IMR-90 (cell line): ENCODE data around the gene SYS1. TPM values are rescaled to one million over a fixed set of nuclear protein-coding genes. Genes with fewer than 3 reads are reported as not detected.

Source experiments
- ATAC-seq: fragments of 200-7000 bp; cut with Tn5 transposase; 2 replicates; pipeline ENCODE4 v1.9.1; 2020; ENCODE audit warnings: low read depth, mild to moderate bottlenecking, moderate library complexity
- BruUV-seq: library from RNA; stranded (reverse); fragments of 400-500 nt; replicated peaks from 2 replicates; lab custom pipeline; 2021; lab: Mats Ljungman, UMichigan
- CTCF ChIA-PET: fragments of 300-600 bp; formaldehyde crosslinking; extraction: SDS; loops from one replicate; lab custom pipeline; 2021; ENCODE audit warnings: antibody characterized with exemption; lab: Yijun Ruan, JAX
- POLR2A ChIA-PET: fragments of 300-600 bp; sonication (Branson Sonifier 250); formaldehyde crosslinking; loops from one replicate; lab custom pipeline; 2022; ENCODE audit warnings: antibody characterized with exemption; ENCODE audit not compliant: unreplicated experiment; lab: Charles Lee
- DNase-seq: peaks from one replicate; pipeline ENCODE4 v3.0.0; 2013
- H2AFZ ChIP-seq: replicated peaks from 2 replicates; pipeline ENCODE3; 2013; ENCODE audit warnings: low read length, mild to moderate bottlenecking; ENCODE audit not compliant: poor library complexity
- H2AK5ac ChIP-seq: 2 replicates; pipeline ENCODE4 v1.6.1; 2013; ENCODE audit warnings: low read depth, low read length, inconsistent platforms
- H2AK9ac ChIP-seq: replicated peaks from 2 replicates; pipeline ENCODE3; 2013; ENCODE audit warnings: mild to moderate bottlenecking, low read depth, low read length, moderate library complexity; ENCODE audit not compliant: poor library complexity
- H2BK120ac ChIP-seq: 2 replicates; pipeline ENCODE4 v1.6.1; 2013; ENCODE audit warnings: low read depth, low read length, inconsistent platforms
- H2BK15ac ChIP-seq: 3 replicates; pipeline ENCODE4 v1.6.1; 2013; ENCODE audit warnings: low read depth, low read length, inconsistent platforms
- H2BK20ac ChIP-seq: 2 replicates; pipeline ENCODE4 v1.6.1; 2013; ENCODE audit warnings: low read depth, mild to moderate bottlenecking, inconsistent platforms, low read length, moderate library complexity
- H2BK5ac ChIP-seq: 2 replicates; pipeline ENCODE4 v1.6.1; 2013; ENCODE audit warnings: mild to moderate bottlenecking, low read depth, low read length, inconsistent platforms; ENCODE audit not compliant: poor library complexity, severe bottlenecking
- H3K14ac ChIP-seq: replicated peaks from 2 replicates; pipeline ENCODE4 v1.6.1; 2013; ENCODE audit warnings: low read depth, low read length, inconsistent platforms
- H3K18ac ChIP-seq: 2 replicates; pipeline ENCODE4 v1.6.1; 2013; ENCODE audit warnings: low read depth, low read length, control low read depth
- H3K23ac ChIP-seq: 2 replicates; pipeline ENCODE4 v1.6.1; 2013; ENCODE audit warnings: low read depth, low read length, inconsistent platforms
- H3K27ac ChIP-seq: 2 replicates; pipeline ENCODE4 v1.5.1; 2013; ENCODE audit warnings: mild to moderate bottlenecking, control low read depth, low read length; ENCODE audit not compliant: insufficient read depth
- H3K27me3 ChIP-seq: 2 replicates; pipeline ENCODE4 v1.6.1; 2013; ENCODE audit warnings: low read length; ENCODE audit not compliant: control insufficient read depth, insufficient read depth
- H3K36me3 ChIP-seq: 2 replicates; pipeline ENCODE4 v1.6.1; 2013; ENCODE audit warnings: low read length, mixed read lengths; ENCODE audit not compliant: control insufficient read depth, insufficient read depth
- H3K4ac ChIP-seq: 2 replicates; pipeline ENCODE4 v1.6.1; 2013; ENCODE audit warnings: low read depth, low read length, inconsistent platforms
- H3K4me1 ChIP-seq: 2 replicates; pipeline ENCODE4 v1.6.1; 2013; ENCODE audit warnings: low read length, mixed read lengths; ENCODE audit not compliant: control insufficient read depth, insufficient read depth
- H3K4me2 ChIP-seq: 2 replicates; pipeline ENCODE4 v1.6.1; 2013; ENCODE audit warnings: low read depth, mild to moderate bottlenecking, control low read depth, low read length, moderate library complexity
- H3K4me3 ChIP-seq: 2 replicates; pipeline ENCODE4 v1.5.1; 2013; ENCODE audit warnings: low read depth, mild to moderate bottlenecking, control low read depth, low read length, moderate library complexity; ENCODE audit not compliant: insufficient read depth
- H3K56ac ChIP-seq: 2 replicates; pipeline ENCODE4 v1.6.1; 2013; ENCODE audit warnings: low read length, inconsistent platforms; ENCODE audit not compliant: insufficient read depth; ENCODE audit errors: extremely low read depth
- H3K79me1 ChIP-seq, 2 experiments: 2 replicates each; pipeline ENCODE4 v1.6.1; 2013; ENCODE audit warnings: low read length in 2 of 2, inconsistent platforms in 1 of 2, low read depth in 1 of 2
- H3K9ac ChIP-seq: 2 replicates; pipeline ENCODE4 v1.6.1; 2013; ENCODE audit warnings: low read depth, low read length, control low read depth
- H3K9me1 ChIP-seq: 2 replicates; pipeline ENCODE4 v1.6.1; 2013; ENCODE audit warnings: low read length, inconsistent platforms; ENCODE audit not compliant: insufficient read depth
- H3K9me3 ChIP-seq: 2 replicates; pipeline ENCODE4 v1.6.1; 2013; ENCODE audit warnings: low read length; ENCODE audit not compliant: control insufficient read depth, insufficient read depth
- H4K20me1 ChIP-seq: 2 replicates; pipeline ENCODE4 v1.6.1; 2013; ENCODE audit warnings: low read length, inconsistent platforms; ENCODE audit not compliant: insufficient read depth
- H4K5ac ChIP-seq: 2 replicates; pipeline ENCODE4 v1.6.1; 2013; ENCODE audit warnings: mild to moderate bottlenecking, low read depth, low read length, control low read depth
- H4K8ac ChIP-seq, 2 experiments: 2 replicates each; pipeline ENCODE4 v1.6.1; 2013; ENCODE audit warnings: low read depth in 2 of 2, low read length in 2 of 2, control low read depth in 1 of 2, inconsistent platforms in 1 of 2
- H4K91ac ChIP-seq: 2 replicates; pipeline ENCODE4 v1.6.1; 2013; ENCODE audit warnings: low read depth, low read length, inconsistent platforms; ENCODE audit not compliant: insufficient read depth
- BHLHE40 ChIP-seq: fragments of 150-350 bp; IDR thresholded peaks from 2 replicates; pipeline ENCODE4 v1.6.1; 2016; ENCODE audit warnings: mild to moderate bottlenecking, low read depth, low read length
- CEBPB ChIP-seq: IDR thresholded peaks from 2 replicates; pipeline ENCODE4 v1.6.1; 2012; ENCODE audit warnings: low read depth, low read length, improper control_type of control experiment
- CHD1 ChIP-seq: IDR thresholded peaks from 2 replicates; pipeline ENCODE4 v1.6.1; 2012; ENCODE audit warnings: low read depth, low read length, improper control_type of control experiment
- CTCF ChIP-seq: conservative IDR thresholded peaks from 2 replicates; pipeline ENCODE4 v1.5.1; 2012; ENCODE audit warnings: mild to moderate bottlenecking, low read depth, low read length, improper control_type of control experiment
- ELK1 ChIP-seq: fragments of 150-350 bp; IDR thresholded peaks from 2 replicates; pipeline ENCODE4 v1.6.1; 2016; ENCODE audit warnings: low read depth, mild to moderate bottlenecking, low read length, moderate library complexity, borderline replicate concordance
- FOS ChIP-seq: fragments of 150-350 bp; IDR thresholded peaks from 2 replicates; pipeline ENCODE4 v1.6.1; 2016; ENCODE audit warnings: low read depth, low read length
- MAFK ChIP-seq: IDR thresholded peaks from 2 replicates; pipeline ENCODE4 v1.6.1; 2012; ENCODE audit warnings: low read depth, low read length, improper control_type of control experiment
- MAZ ChIP-seq: IDR thresholded peaks from 2 replicates; pipeline ENCODE4 v1.6.1; 2012; ENCODE audit warnings: low read depth, mild to moderate bottlenecking, low read length, improper control_type of control experiment, moderate library complexity, borderline replicate concordance
- MXI1 ChIP-seq: IDR thresholded peaks from 2 replicates; pipeline ENCODE4 v1.6.1; 2012; ENCODE audit warnings: low read depth, mild to moderate bottlenecking, low read length, moderate library complexity, borderline replicate concordance
- NFE2L2 ChIP-seq: fragments of 150-350 bp; IDR thresholded peaks from 2 replicates; pipeline ENCODE4 v1.6.1; 2016; ENCODE audit warnings: low read depth, mild to moderate bottlenecking, low read length
- POLR2A ChIP-seq: IDR thresholded peaks from 2 replicates; pipeline ENCODE4 v1.6.1; 2012; ENCODE audit warnings: mild to moderate bottlenecking, low read depth, low read length
- RAD21 ChIP-seq: IDR thresholded peaks from 2 replicates; pipeline ENCODE4 v1.6.1; 2012; ENCODE audit warnings: low read length, improper control_type of control experiment
- RCOR1 ChIP-seq: IDR thresholded peaks from 2 replicates; pipeline ENCODE4 v1.6.1; 2012; ENCODE audit warnings: mild to moderate bottlenecking, low read length, improper control_type of control experiment; ENCODE audit not compliant: insufficient replicate concordance
- RFX5 ChIP-seq: IDR thresholded peaks from 2 replicates; pipeline ENCODE4 v1.8.0; 2012; ENCODE audit warnings: low read depth, mild to moderate bottlenecking, low read length, moderate library complexity
- SMC3 ChIP-seq: fragments of 150-350 bp; IDR thresholded peaks from 2 replicates; pipeline ENCODE4 v1.6.1; 2016; ENCODE audit warnings: low read depth, mild to moderate bottlenecking, antibody characterized with exemption, low read length, moderate library complexity
- USF2 ChIP-seq: fragments of 150-350 bp; IDR thresholded peaks from 2 replicates; pipeline ENCODE4 v1.6.1; 2017; ENCODE audit warnings: mild to moderate bottlenecking, antibody characterized with exemption, low read length, low read depth
- WGBS, 2 experiments: methylation state at CpG; one replicate each; pipeline versions ENCODE4 v1.1.5 to v1.1.7; 2013; ENCODE audit warnings: missing lambda C conversion rate in 2 of 2; ENCODE audit not compliant: insufficient read length in 1 of 2; ENCODE audit errors: extremely low coverage in 2 of 2; 5-methylcytosine and 5-hydroxymethylcytosine counted together
- dilution Hi-C: fragments of 300-500 bp; cut with HindIII; formaldehyde crosslinking; loops from one replicate; pipeline ENCODE4 v1.14.3; 2018; ENCODE audit warnings: low sequenced_read_pairs; ENCODE audit not compliant: unreplicated experiment
- in situ Hi-C: fragments of 300-500 bp; cut with MboI; formaldehyde crosslinking; loops from 3 replicates; pipeline ENCODE4 v1.14.3; 2019; ENCODE audit warnings: low sequenced_read_pairs, inconsistent platforms, mixed read lengths
- intact Hi-C: fragments of 100-400 bp; cut with micrococcal nuclease; formaldehyde crosslinking; loops from 2 replicates; pipeline ENCODE4 v1.10.0; 2022
- polyA plus RNA-seq, 3 experiments: library from polyadenylated mRNA; depleted of rRNA; stranded (reverse); fragments of >200 nt; gene quantifications; 2 replicates each; pipeline ENCODE4 v1.2.3, GENCODE V29; 2012; ENCODE audit warnings: low replicate concordance in 1 of 3
- total RNA-seq: library from RNA; depleted of rRNA; stranded (reverse); fragments of >200 nt; gene quantifications from 2 replicates; pipeline ENCODE4 v1.2.3, GENCODE V29; 2012

The SYS1 gene
- total and polyA plus RNA-seq, 2 of the 4 experiments (the other 2 are of a cell fraction), result 12.9 to 24.6 TPM

- Histone ChIP-seq H3K4me3 (no peak overlapping the region), H2AK9ac (no peak overlapping the region), H2AK5ac (no peak overlapping the region), H3K4me1 (no peaks in the 10 kb centered on the region), H3K9me3 (no peaks in the 10 kb centered on the region), H2BK15ac (no peak overlapping the region), H3K18ac (no peak overlapping the region), H4K91ac (no peak overlapping the region), H2BK5ac (no peak overlapping the region), H3K23ac (no peak overlapping the region), H3K4ac (no peak overlapping the region), H3K27me3 (peaks cover 28% of the 10 kb centered on the region), H3K56ac (no peak overlapping the region), H3K9me1 (no peaks in the 10 kb centered on the region), H2AFZ (no peak overlapping the region), H3K14ac (no peak overlapping the region), H3K4me2 (no peak overlapping the region), H3K79me1 (no peaks in the 10 kb centered on the region), H4K8ac (no peak overlapping the region), H3K36me3 (no peaks in the 10 kb centered on the region), H3K27ac (no peak overlapping the region), H4K20me1 (no peaks in the 10 kb centered on the region), H4K5ac (no peak overlapping the region), H3K9ac (no peak overlapping the region), H2BK120ac (no peak overlapping the region), H2BK20ac (no peak overlapping the region)
- in situ Hi-C loops (loop anchor here (5.0 kb wide), 1 partner anchor 454 kb away; no protein-coding TSS in a partner anchor), dilution Hi-C loops (no loop called here), intact Hi-C loops (no loop called here)
- no peak for DNase-seq
- no TSS peak for BruUV-seq
- no peak for ATAC-seq
- CTCF ChIA-PET, result interaction anchor here (1.6 to 4.4 kb wide), 3 partner anchors 25 to 453 kb away, joined by 4 to 30 read pairs (median 10); no protein-coding TSS in a partner anchor
- POLR2A ChIA-PET, result no interaction called here
- TF ChIP-seq SMC3, result no peak
- TF ChIP-seq USF2, result no peak
- TF ChIP-seq BHLHE40, result no peak
- no peak for TF ChIP-seq RFX5
- no peak for TF ChIP-seq CHD1
- no peak for TF ChIP-seq RCOR1
- TF ChIP-seq ELK1, result no peak
- TF ChIP-seq RAD21, result no peak
- TF ChIP-seq CTCF, result no peak
- no peak for TF ChIP-seq POLR2A
- TF ChIP-seq FOS, result no peak
- no peak for TF ChIP-seq CEBPB
- TF ChIP-seq MAFK, result no peak
- TF ChIP-seq MXI1, result no peak
- no peak for TF ChIP-seq MAZ
- no peak for TF ChIP-seq NFE2L2
- no CpG with 5 or more reads among the region's 3 CpGs for WGBS, 2 experiments
Measured at GRCh38 chr20:45317826-45318225, 45.1 kb upstream of the SYS1 start.
